ENCODE results near the gene CADPS2.

Gene CADPS2

GRCh38 chr7:122595885-122596284, 290.4 kb downstream of the CADPS2 start:
- DNase-seq = no peak

DNA sequence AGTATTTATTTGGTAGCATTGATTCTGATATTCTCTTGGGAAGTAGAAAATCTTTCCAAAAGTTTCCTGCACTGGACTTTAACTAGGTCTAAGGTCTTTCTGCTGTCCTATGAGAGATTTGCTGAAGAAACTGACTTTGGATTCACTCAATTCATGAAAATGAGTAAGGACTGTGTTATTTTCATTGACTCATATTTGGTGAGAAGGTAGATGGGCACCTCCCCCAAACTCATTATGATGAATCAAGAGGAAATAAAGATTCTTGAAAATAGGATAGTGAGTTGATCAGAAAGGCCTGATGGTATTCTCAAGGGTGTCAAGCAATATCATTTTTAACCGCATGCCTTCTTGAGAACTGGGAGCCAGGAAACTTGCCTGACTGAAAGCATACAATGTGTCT, 297.6 kb downstream of the CADPS2 start:
- DNase-seq = no peak

DNA sequence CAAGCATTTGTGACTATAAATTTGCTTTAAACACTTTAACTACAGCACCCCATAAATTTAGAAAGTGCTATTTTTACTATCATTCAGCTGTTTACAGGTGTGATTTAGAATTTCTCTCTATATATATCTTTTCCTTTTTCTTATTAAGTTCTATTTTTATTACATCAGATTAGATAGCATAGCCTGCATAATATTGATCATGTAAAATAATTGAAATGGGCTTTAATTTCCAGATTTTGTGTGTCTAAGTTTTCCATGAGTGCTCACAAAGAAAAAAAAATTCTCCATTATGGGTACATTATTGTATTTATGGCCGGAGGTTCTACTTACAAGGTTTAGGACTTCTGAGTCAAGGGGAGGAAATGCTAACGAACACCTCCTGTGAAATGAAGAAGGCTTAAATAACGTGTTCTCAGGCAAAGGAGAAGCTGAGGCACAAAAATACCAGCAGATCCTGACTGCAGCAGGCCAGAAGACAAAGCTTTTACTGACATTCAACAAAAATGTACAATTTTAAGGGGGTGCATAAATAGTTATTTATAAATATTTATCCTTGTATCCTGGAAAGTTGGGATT, 301.5 kb downstream of the CADPS2 start:
- no peak for DNase-seq

- no peak for DNase-seq
Observed at GRCh38 chr7:122578350-122578749, 307.9 kb downstream of the CADPS2 start.

- no peak for DNase-seq
Observed at GRCh38 chr7:122577449-122578003, 308.7 kb downstream of the CADPS2 start.

GRCh38 chr7:122572706-122573105, 313.6 kb downstream of the CADPS2 start:
- no peak for DNase-seq

DNA sequence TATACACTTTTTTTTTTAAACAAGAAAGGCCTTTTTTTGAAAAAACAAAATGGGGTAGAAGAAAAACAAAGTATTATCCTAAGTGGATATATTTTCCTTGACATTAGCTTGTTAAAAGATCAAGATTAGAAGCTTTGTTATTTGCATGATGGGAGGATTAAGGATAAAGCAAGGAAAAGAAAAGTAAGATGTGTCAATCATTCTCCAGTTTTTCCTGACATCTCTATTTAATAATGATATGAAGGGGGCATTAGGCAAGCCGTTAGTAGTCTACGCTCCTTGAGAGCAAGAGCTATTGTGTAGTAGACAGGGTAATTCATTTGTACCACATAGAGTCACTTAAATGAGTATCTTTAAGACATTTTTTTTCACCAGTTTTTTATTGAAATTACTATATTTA, 324.9 kb downstream of the CADPS2 start:
- no peak for DNase-seq

DNA sequence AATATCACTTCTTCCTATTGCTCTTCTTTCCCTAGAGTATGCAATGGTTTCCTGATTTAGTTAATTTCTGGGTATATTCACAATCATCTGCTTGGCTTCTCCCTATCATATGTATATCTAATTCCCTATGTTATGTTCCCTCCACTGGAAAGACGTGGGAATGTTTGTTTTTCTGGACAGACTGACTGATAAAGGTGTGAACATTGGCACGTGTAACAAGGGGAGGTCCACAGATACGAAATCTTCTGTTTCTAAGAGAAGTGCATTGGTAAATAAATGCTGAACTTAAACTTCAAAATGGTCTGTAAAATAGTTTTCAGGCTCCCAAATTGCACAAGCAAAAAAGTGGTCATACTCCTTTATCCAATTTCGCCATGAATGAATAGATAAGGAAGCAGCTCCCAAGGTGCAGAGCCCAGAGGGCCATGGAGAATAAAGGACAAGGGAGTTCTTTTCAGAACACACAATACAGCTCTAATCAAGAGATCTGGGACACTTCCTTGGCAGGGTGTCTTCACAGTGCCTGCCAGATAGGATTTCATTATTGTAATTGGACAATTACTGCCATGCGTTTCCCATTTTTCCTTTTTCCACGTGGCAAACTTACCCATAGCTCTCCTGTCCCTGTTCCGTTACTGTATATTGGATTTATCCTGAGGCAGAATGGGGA, 329.3 kb downstream of the CADPS2 start:
- DNase-seq = no peak

GRCh38 chr7:122556219-122556618, 330.0 kb downstream of the CADPS2 start:
- DNase-seq = no peak

DNA sequence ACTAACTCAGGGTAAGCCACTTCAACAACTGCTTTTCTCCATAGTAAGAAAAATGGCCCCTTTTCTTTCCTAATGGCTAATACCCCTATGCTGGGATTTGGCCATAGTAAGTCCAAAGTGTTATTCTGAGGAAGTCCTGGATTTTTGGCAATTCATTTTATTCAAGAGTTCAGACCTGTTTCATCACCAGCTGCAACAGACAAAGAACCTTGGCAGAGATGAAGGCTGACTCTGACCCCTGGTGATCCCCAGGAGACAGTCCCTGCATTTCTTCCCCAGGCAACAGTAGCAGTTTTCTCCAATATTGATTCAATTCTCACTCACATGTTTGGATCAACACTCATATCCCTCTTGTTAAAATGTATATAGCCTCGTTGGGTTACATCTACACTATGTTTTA, 332.5 kb downstream of the CADPS2 start:
- no peak for DNase-seq

GRCh38 chr7:122552769-122553168, 333.5 kb downstream of the CADPS2 start:
- no peak for DNase-seq

- DNase-seq = no peak
Observed at GRCh38 chr7:122550545-122550944, 335.7 kb downstream of the CADPS2 start.

DNA sequence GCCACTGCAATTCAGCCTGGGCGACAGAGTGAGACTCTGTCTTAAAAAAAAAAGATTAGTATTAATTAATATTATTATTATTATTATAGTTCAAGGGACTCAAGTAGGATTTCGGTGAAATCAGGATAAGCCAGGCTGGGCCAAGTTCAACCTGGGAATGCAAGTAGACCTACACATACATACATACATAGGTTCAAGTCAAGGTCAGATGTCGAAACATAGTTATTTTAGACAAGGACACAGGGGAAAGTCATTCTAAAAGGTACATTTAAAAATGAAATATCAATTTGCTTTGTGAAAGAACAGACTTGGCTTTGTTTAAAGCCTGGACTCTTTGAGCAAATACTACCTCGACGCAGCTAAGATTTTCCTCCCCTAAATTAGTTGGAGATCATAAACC, 336.7 kb downstream of the CADPS2 start:
- DNase-seq = no peak

DNA sequence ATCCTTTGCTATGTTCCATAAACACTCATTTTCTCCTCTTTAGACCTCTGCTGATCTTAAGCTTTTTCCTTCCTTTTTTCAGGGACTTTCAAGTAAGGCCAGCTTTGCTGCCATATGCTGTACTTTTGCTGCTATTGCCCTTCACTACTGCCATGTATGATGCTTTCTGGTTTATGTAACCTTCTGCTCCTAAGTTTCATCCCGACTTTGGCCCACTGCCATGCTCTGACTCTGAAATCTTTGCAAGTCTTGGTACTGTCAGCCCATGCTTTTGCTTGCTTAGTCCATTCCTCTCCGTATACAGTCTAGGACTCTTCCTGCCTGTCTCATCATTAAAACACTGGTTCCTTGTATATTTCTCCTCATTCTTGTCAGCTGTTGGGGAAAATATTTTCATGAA, 339.8 kb downstream of the CADPS2 start:
- DNase-seq = no peak

DNA sequence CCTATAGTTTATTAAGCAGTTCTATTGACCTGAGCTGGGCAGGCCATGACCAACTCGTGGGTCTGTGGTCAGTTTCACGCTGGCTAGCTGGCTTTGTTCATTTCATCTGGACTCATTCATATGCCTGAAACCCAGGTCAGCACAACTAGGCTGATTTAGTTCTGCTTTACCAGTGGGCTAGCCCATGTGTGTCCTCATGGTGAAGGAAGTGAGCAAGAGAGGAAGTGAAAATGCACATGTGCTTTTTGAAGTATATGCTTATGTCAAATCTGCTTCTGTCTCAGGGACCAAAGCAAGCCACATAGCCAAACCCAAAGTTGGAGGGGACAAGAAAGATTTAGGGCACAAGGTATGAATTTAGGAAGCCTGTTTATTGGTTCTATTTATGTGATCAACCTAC, 341.8 kb downstream of the CADPS2 start:
- no peak for DNase-seq

GRCh38 chr7:122543891-122544290, 342.4 kb downstream of the CADPS2 start:
- no peak for DNase-seq

DNA sequence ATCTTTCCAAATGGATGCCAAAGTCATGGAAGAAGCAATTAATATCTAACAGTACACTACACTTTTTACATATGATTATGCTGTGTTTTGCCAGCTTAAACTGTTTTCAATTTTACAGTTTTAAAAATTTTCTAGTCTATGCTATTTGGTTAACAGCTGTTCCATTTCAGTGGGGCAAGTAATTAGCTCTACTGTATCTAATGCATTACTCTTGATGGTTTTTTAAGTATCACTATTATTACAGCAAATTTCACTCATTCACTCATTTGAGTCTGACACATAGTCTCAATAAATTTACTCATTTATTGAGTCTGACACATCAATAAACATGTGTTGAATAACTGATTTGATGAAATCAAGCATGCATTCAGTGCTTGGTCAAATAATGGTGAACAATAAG, 343.1 kb downstream of the CADPS2 start:
- no peak for DNase-seq

GRCh38 chr7:122535086-122535485, 351.2 kb downstream of the CADPS2 start:
- DNase-seq = no peak

GRCh38 chr7:122532406-122533269, 353.6 kb downstream of the CADPS2 start:
- peak in 1 of 2 experiments; percentile 26 for DNase-seq

- peak in 1 of 2 experiments; percentile 44 for DNase-seq
Observed at GRCh38 chr7:122528879-122529481, 357.3 kb downstream of the CADPS2 start.

GRCh38 chr7:122525355-122525754, 360.9 kb downstream of the CADPS2 start:
- no peak for DNase-seq

- no peak for DNase-seq
Observed at GRCh38 chr7:122521767-122522166, 364.5 kb downstream of the CADPS2 start.

- no peak for DNase-seq
Observed at GRCh38 chr7:122520971-122521555, 365.2 kb downstream of the CADPS2 start.
